ENCODE measurements around the gene F11.
"Not testable (repeated sequence)": the region's sequence is repeated elsewhere in the genome, so short reads cannot be mapped to it uniquely, and the experiment has no call there.

Gene F11

GRCh38 chr4:186255122-186255521 lies 10.9 kb upstream of the F11 start:
- DNase-seq (ENCODE audit: insufficient read length, low spot score) (no peak), FAIRE-seq (no peak)
- TF ChIP-seq, protein P1, sequence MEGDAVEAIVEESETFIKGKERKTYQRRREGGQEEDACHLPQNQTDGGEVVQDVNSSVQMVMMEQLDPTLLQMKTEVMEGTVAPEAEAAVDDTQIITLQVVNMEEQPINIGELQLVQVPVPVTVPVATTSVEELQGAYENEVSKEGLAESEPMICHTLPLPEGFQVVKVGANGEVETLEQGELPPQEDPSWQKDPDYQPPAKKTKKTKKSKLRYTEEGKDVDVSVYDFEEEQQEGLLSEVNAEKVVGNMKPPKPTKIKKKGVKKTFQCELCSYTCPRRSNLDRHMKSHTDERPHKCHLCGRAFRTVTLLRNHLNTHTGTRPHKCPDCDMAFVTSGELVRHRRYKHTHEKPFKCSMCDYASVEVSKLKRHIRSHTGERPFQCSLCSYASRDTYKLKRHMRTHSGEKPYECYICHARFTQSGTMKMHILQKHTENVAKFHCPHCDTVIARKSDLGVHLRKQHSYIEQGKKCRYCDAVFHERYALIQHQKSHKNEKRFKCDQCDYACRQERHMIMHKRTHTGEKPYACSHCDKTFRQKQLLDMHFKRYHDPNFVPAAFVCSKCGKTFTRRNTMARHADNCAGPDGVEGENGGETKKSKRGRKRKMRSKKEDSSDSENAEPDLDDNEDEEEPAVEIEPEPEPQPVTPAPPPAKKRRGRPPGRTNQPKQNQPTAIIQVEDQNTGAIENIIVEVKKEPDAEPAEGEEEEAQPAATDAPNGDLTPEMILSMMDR (IDR thresholded peaks at IDR 0.05; ENCODE audit: insufficient read depth, missing control alignments), result no peak

GRCh38 chr4:186258216-186258811 lies 7.7 kb upstream of the F11 start:
- no peak for FAIRE-seq
- TF ChIP-seq, protein P1 (IDR thresholded peaks at IDR 0.05; ENCODE audit: insufficient read depth, missing control alignments), result no peak
- DNase-seq (ENCODE audit: insufficient read length, low spot score), result no peak

DNA sequence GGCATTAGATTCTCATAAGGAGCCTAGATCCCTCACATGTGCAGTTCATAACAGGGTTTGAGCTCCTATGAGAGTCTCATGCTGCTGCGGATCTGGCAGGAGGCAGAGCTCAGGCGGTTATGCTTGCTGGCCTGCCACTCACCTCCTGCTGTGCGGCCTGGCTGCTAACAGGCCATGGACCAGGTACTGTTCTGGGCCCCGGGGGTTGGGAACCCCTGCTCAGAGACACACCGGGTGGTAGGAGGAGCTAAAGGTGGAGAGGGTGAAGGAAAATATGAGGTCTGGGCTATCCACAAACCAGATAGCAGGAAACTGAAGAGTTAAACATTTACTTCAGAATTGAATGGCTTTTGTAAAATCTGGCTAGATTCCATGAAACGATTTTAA lies 5.9 kb upstream of the F11 start:
- FAIRE-seq (no peak), DNase-seq (ENCODE audit: insufficient read length, low spot score) (no peak)
- TF ChIP-seq, protein P1 (IDR thresholded peaks at IDR 0.05; ENCODE audit: insufficient read depth, missing control alignments), result no peak

DNA sequence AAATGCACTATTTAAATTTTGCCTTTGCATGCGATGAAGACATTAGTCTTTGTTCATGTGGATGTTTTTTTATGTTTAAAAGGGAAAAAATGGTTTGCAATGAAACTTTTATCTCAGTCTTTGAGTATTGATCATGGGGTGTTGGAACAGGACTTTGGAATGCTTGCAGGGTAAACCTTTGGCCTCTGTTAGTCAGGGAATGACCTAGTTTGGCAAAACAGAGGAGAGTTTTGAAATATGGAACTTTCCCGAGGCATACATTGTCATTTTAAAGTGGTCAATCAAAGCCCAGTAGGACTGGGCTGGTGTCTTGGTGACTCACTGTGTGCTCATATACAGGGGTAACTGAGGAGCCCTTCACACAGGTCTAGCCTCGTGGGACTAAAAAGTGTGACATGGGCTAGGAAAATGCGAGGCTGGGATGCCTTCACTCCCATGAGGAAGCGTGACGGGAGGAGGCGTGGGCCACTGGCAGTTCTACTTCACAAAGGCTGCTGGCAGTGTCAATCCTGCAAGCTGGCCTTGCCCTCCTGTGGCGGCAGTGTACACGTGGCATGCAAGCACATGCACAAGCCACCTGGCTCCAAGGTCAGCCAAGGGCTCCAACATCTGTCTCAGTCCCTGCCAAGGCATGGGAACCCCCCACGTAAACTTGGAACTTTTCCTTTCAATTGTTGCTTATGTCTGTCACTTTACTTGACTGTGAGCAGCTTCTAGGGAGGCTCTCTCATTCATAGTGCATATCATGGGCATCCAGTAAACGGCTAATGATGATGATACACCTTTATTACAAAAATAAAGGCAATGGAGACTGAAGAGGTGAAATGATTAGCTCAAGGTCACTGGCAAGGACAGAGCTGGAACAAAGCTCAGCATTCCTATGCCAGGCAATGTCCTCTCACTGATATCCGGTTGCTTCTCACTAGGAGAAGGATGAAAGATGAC lies 5.2 kb upstream of the F11 start:
- no peak for DNase-seq (ENCODE audit: insufficient read length, low spot score)
- TF ChIP-seq, protein P1 (IDR thresholded peaks at IDR 0.05; ENCODE audit: insufficient read depth, missing control alignments), result no peak
- no peak for FAIRE-seq

- DNase-seq (ENCODE audit: insufficient read length, low spot score) (no peak), FAIRE-seq (no peak)
- TF ChIP-seq, protein P1 (IDR thresholded peaks at IDR 0.05; ENCODE audit: insufficient read depth, missing control alignments), result no peak
These were observed 1.3 kb upstream of the F11 start for GRCh38 chr4:186264660-186265059.

GRCh38 chr4:186265250-186265649 lies 739 bp upstream of the F11 start:
- not testable (repeated sequence) for DNase-seq (ENCODE audit: insufficient read length, low spot score); FAIRE-seq

GRCh38 chr4:186266729-186267456 lies 904 bp downstream of the F11 start:
- TF ChIP-seq, protein P1 (IDR thresholded peaks at IDR 0.05; ENCODE audit: insufficient read depth, missing control alignments), result no peak
- DNase-seq (ENCODE audit: insufficient read length, low spot score), result no peak
- FAIRE-seq, result no peak
